PC-9 (cell line): Measurements from ENCODE around the gene HK2. TPM values are rescaled to one million over a fixed set of nuclear protein-coding genes. Genes with fewer than 3 reads are reported as not detected.

Experiments
- BruUV-seq: library from RNA; stranded (reverse); fragments of 400-500 nt; replicated peaks from 2 replicates; lab custom pipeline; 2021; lab: Mats Ljungman, UMichigan
- CTCF ChIA-PET: fragments of 300-600 bp; sonication (Branson Sonifier 250); formaldehyde crosslinking; loops from one replicate; lab custom pipeline; 2022; ENCODE audit warnings: antibody characterized with exemption; lab: Charles Lee
- POLR2A ChIA-PET: fragments of 300-600 bp; sonication (Branson Sonifier 250); formaldehyde crosslinking; loops from one replicate; lab custom pipeline; 2022; ENCODE audit warnings: antibody characterized with exemption; ENCODE audit not compliant: unreplicated experiment; lab: Charles Lee
- DNase-seq, 2 experiments: peaks; one replicate each; pipeline versions ENCODE4 v3.0.0 to v3.0.0-alpha.2; 2015 to 2022; ENCODE audit warnings: mixed read lengths in 1 of 2
- H2AFZ ChIP-seq: fragments of 200-600 bp; sonication (generic); 2 replicates; pipeline ENCODE4 v1.8.1; 2017; ENCODE audit warnings: antibody characterized with exemption
- H3F3A ChIP-seq: fragments of 200-600 bp; sonication (generic); 2 replicates; pipeline ENCODE4 v1.8.1; 2017; ENCODE audit warnings: antibody characterized with exemption, mild to moderate bottlenecking, low read depth; ENCODE audit not compliant: insufficient read depth
- H3K27ac ChIP-seq: fragments of 200-600 bp; sonication (generic); 2 replicates; pipeline ENCODE4 v1.6.1; 2016; ENCODE audit warnings: mixed run types
- H3K27me3 ChIP-seq: fragments of 200-600 bp; sonication (generic); 2 replicates; pipeline ENCODE4 v1.6.1; 2016; ENCODE audit warnings: low read depth, mixed run types; ENCODE audit not compliant: insufficient read depth
- H3K36me3 ChIP-seq: fragments of 200-600 bp; sonication (generic); 2 replicates; pipeline ENCODE4 v1.6.1; 2016; ENCODE audit warnings: low read depth, mixed run types
- H3K4me1 ChIP-seq: fragments of 200-600 bp; sonication (generic); replicated peaks from 2 replicates; pipeline ENCODE4 v1.6.1; 2016; ENCODE audit warnings: mixed run types; ENCODE audit not compliant: insufficient read depth
- H3K4me2 ChIP-seq: fragments of 200-600 bp; sonication (generic); 2 replicates; pipeline ENCODE4 v1.6.1; 2017; ENCODE audit warnings: mixed run types
- H3K4me3 ChIP-seq: fragments of 200-600 bp; sonication (generic); 2 replicates; pipeline ENCODE4 v1.6.1; 2016; ENCODE audit warnings: mixed run types
- H3K79me2 ChIP-seq: fragments of 200-600 bp; sonication (generic); 2 replicates; pipeline ENCODE4 v1.6.1; 2017; ENCODE audit warnings: low read depth, mixed run types
- H3K9me2 ChIP-seq: fragments of 200-600 bp; sonication (generic); 2 replicates; pipeline ENCODE4 v1.8.1; 2017; ENCODE audit warnings: mild to moderate bottlenecking; ENCODE audit not compliant: insufficient read depth
- H3K9me3 ChIP-seq: fragments of 200-600 bp; sonication (generic); 2 replicates; pipeline ENCODE4 v1.8.1; 2016; ENCODE audit warnings: low read depth; ENCODE audit not compliant: insufficient read depth
- H4K20me1 ChIP-seq: fragments of 200-600 bp; sonication (generic); 2 replicates; pipeline ENCODE4 v1.8.1; 2017; ENCODE audit not compliant: insufficient read depth
- EZH2 ChIP-seq: fragments of 200-600 bp; sonication (generic); IDR thresholded peaks from 2 replicates; pipeline ENCODE4 v1.8.0; 2017; ENCODE audit warnings: antibody characterized with exemption, low read depth
- intact Hi-C: fragments of 100-400 bp; cut with micrococcal nuclease; formaldehyde crosslinking; loops from one replicate; pipeline ENCODE4 v1.10.0; 2022; ENCODE audit not compliant: unreplicated experiment
- total RNA-seq: library from RNA; stranded (reverse); gene quantifications from 2 replicates; pipeline ENCODE4 v1.2.3, GENCODE V29; 2021
- TF ChIP-seq, protein P1 (sequence below): fragments of 200-600 bp; sonication (generic); conservative IDR thresholded peaks from 2 replicates; pipeline ENCODE4 v1.6.1; 2017; ENCODE audit warnings: mixed run types, antibody characterized with exemption, mild to moderate bottlenecking, moderate library complexity

The HK2 gene
- total RNA-seq, 1 experiment from 2014 or later = 7.8 TPM

DNA sequence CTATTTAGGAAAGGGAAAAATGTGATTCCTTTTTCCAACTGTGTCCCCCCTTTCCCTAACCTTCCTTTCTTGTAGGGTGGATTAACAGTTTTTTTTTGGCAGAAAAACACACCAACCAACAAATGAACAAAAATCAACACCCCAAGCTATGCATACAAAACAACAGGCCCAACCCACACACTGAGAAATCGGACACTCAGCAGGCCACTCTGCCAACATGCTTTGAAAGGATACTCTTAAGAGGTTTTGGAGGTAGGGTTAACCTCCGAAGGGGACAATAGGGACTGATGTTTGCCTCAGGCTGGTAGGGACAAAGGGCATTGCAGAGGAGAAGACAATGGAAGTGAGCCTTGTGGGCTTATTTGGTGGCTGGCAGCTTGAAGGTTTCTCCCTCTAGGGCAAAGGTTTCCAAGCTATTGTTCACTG is 91.4 kb downstream of the HK2 start:
- POLR2A ChIA-PET = interaction anchor here (0.6 kb wide), 1 partner anchor 26 kb away, joined by 7 read pairs; no protein-coding TSS in a partner anchor
- H3K9me2 ChIP-seq = no peaks in the 10 kb centered on the region
- H3F3A ChIP-seq = peaks cover 5% of the 10 kb centered on the region; the same call in 1 of the 2 replicates
- H4K20me1 ChIP-seq = no peaks in the 10 kb centered on the region
- no peak overlapping the region for H2AFZ ChIP-seq
- no peaks in the 10 kb centered on the region for H3K9me3 ChIP-seq
- no peak for TF ChIP-seq EZH2
- TF ChIP-seq, protein P1, sequence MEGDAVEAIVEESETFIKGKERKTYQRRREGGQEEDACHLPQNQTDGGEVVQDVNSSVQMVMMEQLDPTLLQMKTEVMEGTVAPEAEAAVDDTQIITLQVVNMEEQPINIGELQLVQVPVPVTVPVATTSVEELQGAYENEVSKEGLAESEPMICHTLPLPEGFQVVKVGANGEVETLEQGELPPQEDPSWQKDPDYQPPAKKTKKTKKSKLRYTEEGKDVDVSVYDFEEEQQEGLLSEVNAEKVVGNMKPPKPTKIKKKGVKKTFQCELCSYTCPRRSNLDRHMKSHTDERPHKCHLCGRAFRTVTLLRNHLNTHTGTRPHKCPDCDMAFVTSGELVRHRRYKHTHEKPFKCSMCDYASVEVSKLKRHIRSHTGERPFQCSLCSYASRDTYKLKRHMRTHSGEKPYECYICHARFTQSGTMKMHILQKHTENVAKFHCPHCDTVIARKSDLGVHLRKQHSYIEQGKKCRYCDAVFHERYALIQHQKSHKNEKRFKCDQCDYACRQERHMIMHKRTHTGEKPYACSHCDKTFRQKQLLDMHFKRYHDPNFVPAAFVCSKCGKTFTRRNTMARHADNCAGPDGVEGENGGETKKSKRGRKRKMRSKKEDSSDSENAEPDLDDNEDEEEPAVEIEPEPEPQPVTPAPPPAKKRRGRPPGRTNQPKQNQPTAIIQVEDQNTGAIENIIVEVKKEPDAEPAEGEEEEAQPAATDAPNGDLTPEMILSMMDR = no peak
- H3K36me3 ChIP-seq = 0 out of 2 replicates have a peak, but pooled peaks cover 7% of the 10 kb centered on the region
- DNase-seq = no peak
- intact Hi-C loops = loop anchor here (10.0 kb wide), 1 partner anchor 129 kb away; no protein-coding TSS in a partner anchor
- CTCF ChIA-PET = no interaction called here
- no peaks in the 10 kb centered on the region for H3K27me3 ChIP-seq
- peaks cover 6% of the 10 kb centered on the region; the same call in 1 of the 2 replicates for H3K4me1 ChIP-seq
- no peak overlapping the region for H3K27ac ChIP-seq
- H3K79me2 ChIP-seq = no peaks in the 10 kb centered on the region
- no peak overlapping the region for H3K4me3 ChIP-seq
- no TSS peak for BruUV-seq
- 0 out of 2 replicates have a peak overlapping the region, but pooled peaks have one; percentile 3 for H3K4me2 ChIP-seq

DNA sequence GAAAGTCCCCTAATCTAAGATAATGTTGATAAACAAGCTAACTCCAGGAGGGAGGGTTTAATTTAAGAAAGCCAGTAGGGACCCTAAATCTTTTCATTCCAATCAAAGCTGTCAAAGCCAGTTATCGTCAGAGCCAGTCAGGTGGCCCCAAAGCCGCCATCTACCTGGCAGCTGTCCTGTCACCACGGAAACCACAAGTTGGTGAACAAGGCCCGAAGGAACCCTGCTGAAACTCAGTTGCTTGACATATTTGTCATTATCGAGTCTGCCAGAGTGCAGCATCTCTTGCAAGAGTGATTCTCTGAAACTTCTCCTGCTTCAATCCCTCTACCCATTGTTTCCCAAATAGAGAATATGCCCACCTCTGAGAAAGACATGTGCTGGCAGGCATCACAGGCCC is 93.7 kb downstream of the HK2 start:
- intact Hi-C loops = loop anchor here (10.0 kb wide), 1 partner anchor 127 kb away; no protein-coding TSS in a partner anchor
- TF ChIP-seq EZH2 = no peak
- TF ChIP-seq, protein P1 = no peak
- no peaks in the 10 kb centered on the region for H3K27me3 ChIP-seq
- H3K4me1 ChIP-seq = peaks cover 6% of the 10 kb centered on the region; the same call in 1 of the 2 replicates
- no peaks in the 10 kb centered on the region for H3K79me2 ChIP-seq
- ChIA-PET CTCF (no interaction called here), POLR2A (no interaction called here)
- H3K9me2 ChIP-seq = no peaks in the 10 kb centered on the region
- no peak overlapping the region for H3K27ac ChIP-seq
- DNase-seq = no peak
- no peak overlapping the region for H3K4me2 ChIP-seq
- no peak overlapping the region for H3K4me3 ChIP-seq
- H3K36me3 ChIP-seq = 0 out of 2 replicates have a peak, but pooled peaks cover 8% of the 10 kb centered on the region
- peaks cover 3% of the 10 kb centered on the region; the same call in 1 of the 2 replicates for H3F3A ChIP-seq
- H4K20me1 ChIP-seq = no peaks in the 10 kb centered on the region
- no TSS peak for BruUV-seq
- H3K9me3 ChIP-seq = no peaks in the 10 kb centered on the region
- H2AFZ ChIP-seq = no peak overlapping the region

DNA sequence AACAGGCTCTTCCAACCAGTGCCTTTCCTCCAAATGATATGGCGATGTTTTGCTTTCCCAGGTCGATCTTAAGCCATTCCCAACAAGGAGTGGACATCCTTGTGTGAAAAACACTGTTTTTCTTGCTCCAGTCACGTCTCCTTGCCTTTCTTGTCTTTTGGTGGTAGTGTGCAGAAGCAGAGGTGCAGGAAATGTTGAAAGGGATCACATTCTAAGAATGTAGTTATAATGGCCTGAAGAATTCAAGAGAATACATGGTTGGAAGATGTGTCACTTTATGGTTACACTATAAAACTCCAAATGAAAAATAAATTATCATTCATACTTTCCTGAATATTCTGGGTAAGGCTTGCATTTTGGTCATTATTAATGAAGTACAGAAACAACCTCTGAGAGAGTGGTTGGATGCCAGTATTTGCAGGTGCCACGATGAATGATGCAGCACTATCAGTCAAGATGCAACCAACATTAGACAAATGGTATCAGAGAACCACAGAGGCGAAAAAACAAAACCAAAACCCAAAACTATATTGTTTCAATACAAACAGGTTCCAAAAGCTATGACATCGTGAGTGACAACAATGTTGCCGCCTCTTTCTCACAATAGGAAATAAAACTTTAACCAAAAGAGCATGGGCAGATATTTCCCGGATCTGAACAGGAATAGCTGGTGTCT is 97.0 kb downstream of the HK2 start:
- no TSS peak for BruUV-seq
- no peaks in the 10 kb centered on the region for H3K4me1 ChIP-seq
- no peak overlapping the region for H3K4me3 ChIP-seq
- CTCF ChIA-PET = no interaction called here
- H3K79me2 ChIP-seq = no peaks in the 10 kb centered on the region
- no peaks in the 10 kb centered on the region for H3K9me3 ChIP-seq
- no peak for DNase-seq
- intact Hi-C loops = no loop called here
- H3K27ac ChIP-seq = no peak overlapping the region
- no peak overlapping the region for H2AFZ ChIP-seq
- H3F3A ChIP-seq = no peaks in the 10 kb centered on the region
- H3K9me2 ChIP-seq = no peaks in the 10 kb centered on the region
- H3K36me3 ChIP-seq = 0 out of 2 replicates have a peak, but pooled peaks cover 8% of the 10 kb centered on the region
- no peaks in the 10 kb centered on the region for H3K27me3 ChIP-seq
- POLR2A ChIA-PET = no interaction called here
- H4K20me1 ChIP-seq = no peaks in the 10 kb centered on the region
- TF ChIP-seq EZH2 = no peak
- TF ChIP-seq, protein P1 = no peak
- no peak overlapping the region for H3K4me2 ChIP-seq
